H9 (cell line): ENCODE data around the gene ZNF446. TPM values are rescaled to one million over a fixed set of nuclear protein-coding genes. Genes with fewer than 3 reads are reported as not detected.

Experiments
- DNase-seq: peaks from one replicate; pipeline ENCODE4 v3.0.0-alpha.2; 2017
- H2AFZ ChIP-seq: one replicate; pipeline ENCODE4 v1.6.1; 2013; ENCODE audit warnings: mild to moderate bottlenecking, low read length, control low read depth, moderate library complexity
- H2AK5ac ChIP-seq: 2 replicates; pipeline ENCODE4 v1.6.1; 2013; ENCODE audit warnings: low read length, control low read depth, mixed read lengths; ENCODE audit not compliant: insufficient read length
- H2BK120ac ChIP-seq: one replicate; pipeline ENCODE4 v1.6.1; 2013; ENCODE audit warnings: low read depth, mild to moderate bottlenecking, low read length, control low read depth, inconsistent platforms; ENCODE audit not compliant: poor library complexity, severe bottlenecking
- H2BK12ac ChIP-seq: 2 replicates; pipeline ENCODE4 v1.6.1; 2013; ENCODE audit warnings: low read length, control low read depth, mixed read lengths, low read depth; ENCODE audit not compliant: insufficient read length
- H2BK15ac ChIP-seq: 2 replicates; pipeline ENCODE4 v1.6.1; 2013; ENCODE audit warnings: low read depth, low read length, control low read depth
- H2BK20ac ChIP-seq: one replicate; pipeline ENCODE4 v1.6.1; 2013; ENCODE audit warnings: low read depth, mild to moderate bottlenecking, low read length, control low read depth, inconsistent platforms; ENCODE audit not compliant: poor library complexity, severe bottlenecking
- H2BK5ac ChIP-seq: 2 replicates; pipeline ENCODE4 v1.6.1; 2013; ENCODE audit warnings: low read length, control low read depth, mixed read lengths; ENCODE audit not compliant: insufficient read length
- H3K14ac ChIP-seq: 2 replicates; pipeline ENCODE4 v1.6.1; 2013; ENCODE audit warnings: low read length, control low read depth; ENCODE audit not compliant: insufficient read depth
- H3K18ac ChIP-seq: 2 replicates; pipeline ENCODE4 v1.6.1; 2013; ENCODE audit warnings: low read depth, mild to moderate bottlenecking, mixed read lengths, low read length, control low read depth; ENCODE audit not compliant: insufficient read length
- H3K23ac ChIP-seq: 2 replicates; pipeline ENCODE4 v1.6.1; 2013; ENCODE audit warnings: low read length, control low read depth, mixed read lengths, low read depth; ENCODE audit not compliant: insufficient read length
- H3K23me2 ChIP-seq: 2 replicates; pipeline ENCODE4 v1.6.1; 2013; ENCODE audit warnings: low read depth, mild to moderate bottlenecking, mixed read lengths, low read length, control low read depth; ENCODE audit not compliant: insufficient read length, poor library complexity, severe bottlenecking
- H3K27ac ChIP-seq: 2 replicates; pipeline ENCODE4 v1.5.1; 2013; ENCODE audit warnings: low read length, control low read depth, mixed read lengths, low read depth; ENCODE audit not compliant: insufficient read length
- H3K27me3 ChIP-seq: 2 replicates; pipeline ENCODE4 v1.6.1; 2013; ENCODE audit warnings: low read length, control low read depth, inconsistent platforms; ENCODE audit not compliant: insufficient read depth
- H3K4ac ChIP-seq: 2 replicates; pipeline ENCODE4 v1.6.1; 2013; ENCODE audit warnings: low read depth, mild to moderate bottlenecking, control low read depth, inconsistent platforms, low read length, moderate library complexity
- H3K4me1 ChIP-seq: 2 replicates; pipeline ENCODE4 v1.6.1; 2013; ENCODE audit warnings: low read length, control low read depth, inconsistent platforms; ENCODE audit not compliant: insufficient read depth
- H3K4me2 ChIP-seq: 2 replicates; pipeline ENCODE4 v1.6.1; 2013; ENCODE audit warnings: low read length, control low read depth, mixed read lengths; ENCODE audit not compliant: insufficient read length, insufficient read depth
- H3K56ac ChIP-seq: 2 replicates; pipeline ENCODE4 v1.6.1; 2013; ENCODE audit warnings: low read depth, mild to moderate bottlenecking, mixed read lengths, low read length, control low read depth; ENCODE audit not compliant: insufficient read length
- H3K79me1 ChIP-seq: 2 replicates; pipeline ENCODE4 v1.6.1; 2013; ENCODE audit warnings: low read depth, mild to moderate bottlenecking, moderate library complexity, low read length, control low read depth, inconsistent platforms; ENCODE audit not compliant: insufficient read depth, poor library complexity, severe bottlenecking
- H3K79me2 ChIP-seq: 2 replicates; pipeline ENCODE4 v1.6.1; 2013; ENCODE audit warnings: low read length, control low read depth, inconsistent platforms; ENCODE audit not compliant: insufficient read depth
- H3K9ac ChIP-seq: 2 replicates; pipeline ENCODE4 v1.6.1; 2013; ENCODE audit warnings: low read length, control low read depth, mixed read lengths; ENCODE audit not compliant: insufficient read length; ENCODE audit errors: extremely low read depth
- H3K9me3 ChIP-seq: one replicate; pipeline ENCODE4 v1.6.1; 2013; ENCODE audit warnings: low read depth, low read length, inconsistent platforms; ENCODE audit not compliant: control insufficient read depth
- H3T11ph ChIP-seq: one replicate; pipeline ENCODE4 v1.6.1; 2013; ENCODE audit warnings: mild to moderate bottlenecking, low read length, control low read depth, inconsistent platforms
- H4K20me1 ChIP-seq: one replicate; pipeline ENCODE4 v1.6.1; 2013; ENCODE audit not compliant: control insufficient read depth, insufficient read length, insufficient read depth
- H4K5ac ChIP-seq: 2 replicates; pipeline ENCODE4 v1.6.1; 2013; ENCODE audit warnings: low read depth, mild to moderate bottlenecking, mixed read lengths, low read length, control low read depth; ENCODE audit not compliant: insufficient read length
- H4K8ac ChIP-seq: replicated peaks from 2 replicates; pipeline ENCODE4 v1.6.1; 2013; ENCODE audit warnings: low read length, control low read depth, mixed read lengths, low read depth; ENCODE audit not compliant: insufficient read length
- H4K91ac ChIP-seq: 2 replicates; pipeline ENCODE4 v1.6.1; 2013; ENCODE audit warnings: low read depth, mild to moderate bottlenecking, moderate library complexity, mixed read lengths, low read length, control low read depth; ENCODE audit not compliant: insufficient read length
- H3K27ac Mint-ChIP-seq, 3 experiments: 2 replicates in 2 of 3; 3 replicates in 1 of 3; pipeline ENCODE4 v1.8.0; 2020 to 2021; ENCODE audit warnings: mixed read lengths in 3 of 3, mild to moderate bottlenecking in 1 of 3, moderate library complexity in 1 of 3
- H3K27me3 Mint-ChIP-seq: 2 replicates; pipeline ENCODE4 v1.8.0; 2021; ENCODE audit warnings: low read depth, mild to moderate bottlenecking, moderate library complexity, mixed read lengths
- H3K36me3 Mint-ChIP-seq, 3 experiments: 2 replicates in 2 of 3; 3 replicates in 1 of 3; pipeline ENCODE4 v1.8.0; 2020 to 2021; ENCODE audit warnings: low read depth in 3 of 3, mixed read lengths in 3 of 3; ENCODE audit not compliant: insufficient read depth in 1 of 3
- H3K4me1 Mint-ChIP-seq, 2 experiments: 2 replicates each; pipeline ENCODE4 v1.8.0; 2020; ENCODE audit warnings: mixed read lengths in 2 of 2
- H3K4me3 Mint-ChIP-seq, 2 experiments: 2 replicates in 1 of 2; 3 replicates in 1 of 2; pipeline ENCODE4 v1.8.0; 2020 to 2021; ENCODE audit warnings: mild to moderate bottlenecking in 2 of 2, mixed read lengths in 2 of 2, moderate library complexity in 1 of 2
- H3K9me3 Mint-ChIP-seq, 2 experiments: 2 replicates in 1 of 2; 3 replicates in 1 of 2; pipeline ENCODE4 v1.8.0; 2020; ENCODE audit warnings: mild to moderate bottlenecking in 2 of 2, mixed read lengths in 2 of 2, moderate library complexity in 1 of 2
- CTCF ChIP-seq: fragments of 200-600 bp; sonication (generic); conservative IDR thresholded peaks from 3 replicates; pipeline ENCODE4 v1.8.0; 2021; ENCODE audit warnings: antibody characterized with exemption, mild to moderate bottlenecking
- WGBS: extraction: QIAGEN DNeasy Blood & Tissue Kit; methylation state at CpG from one replicate; pipeline ENCODE4 v1.1.7; 2013; ENCODE audit warnings: missing lambda C conversion rate, low lambda C conversion rate, mixed read lengths; ENCODE audit not compliant: insufficient read length; ENCODE audit errors: extremely low coverage; 5-methylcytosine and 5-hydroxymethylcytosine counted together
- total RNA-seq: library from RNA; stranded (reverse); gene quantifications from 2 replicates; pipeline ENCODE4 v1.2.1, GENCODE V29; 2021

Gene ZNF446
- total RNA-seq, 1 experiment from 2014 or later: 7.6 TPM

GRCh38 chr19:58519355-58520256, 43.5 kb downstream of the ZNF446 start, which contains the start of gene ZBTB45:
TSS of gene ZBTB45 (minus strand) at chr19:58519810. CDS start at chr19:58517673, 2,137 bp downstream.
- Histone ChIP-seq H2BK120ac (no peak within 1 kb of the TSS), H2AK5ac (no peak within 1 kb of the TSS), H3K27ac (peak within 1 kb of the TSS; percentile 69), H4K8ac (no peak within 1 kb of the TSS), H3K56ac (no peak within 1 kb of the TSS), H3K18ac (peak within 1 kb of the TSS; percentile 95), H3K23me2 (peaks cover 20% of the 10 kb centered on the region), H4K91ac (no peak within 1 kb of the TSS), H3K9ac (peak within 1 kb of the TSS; percentile 96), H3K4ac (no peak within 1 kb of the TSS; the same call in 1 of the 2 replicates), H3K79me1 (no peaks in the 10 kb centered on the region), H4K5ac (peak within 1 kb of the TSS; percentile 19), H3K14ac (peak within 1 kb of the TSS; percentile 96), H2BK20ac (no peak within 1 kb of the TSS), H3T11ph (no peak within 1 kb of the TSS), H3K23ac (no peak within 1 kb of the TSS), H4K20me1 (no peaks in the 10 kb centered on the region), H3K4me1 (no peaks in the 10 kb centered on the region; the same call in 1 of the 2 replicates), H2BK12ac (no peak within 1 kb of the TSS), H2BK15ac (no peak within 1 kb of the TSS), H2BK5ac (no peak within 1 kb of the TSS), H3K4me2 (peak within 1 kb of the TSS; percentile 85), H3K27me3 (no peaks in the 10 kb centered on the region), H3K9me3 (no peaks in the 10 kb centered on the region), H2AFZ (no peak within 1 kb of the TSS), H3K79me2 (peaks cover 2% of the 10 kb centered on the region; the same call in 1 of the 2 replicates)
- Mint-ChIP-seq H3K27me3 (no peaks in the 10 kb centered on the region), H3K4me3 (peak within 1 kb of the TSS; percentile 91 to 96), H3K27ac (peak within 1 kb of the TSS; percentile 75 to 100 (median 99)), H3K9me3 (peaks cover 0 to 3% of the 10 kb centered on the region in 2 experiments; a peak in 1 of 5 replicates), H3K36me3 (peaks cover 9 to 19% (median 13%) of the 10 kb centered on the region in 3 experiments), H3K4me1 (peaks cover 46 to 48% of the 10 kb centered on the region in 2 experiments)
- peak; percentile 95 for DNase-seq
- no CpG with 5 or more reads among the region's 87 CpGs for WGBS
- peak; percentile 68 for TF ChIP-seq CTCF
